HCT116 (cell line): ENCODE data around the gene NEB. TPM values are rescaled to one million over a fixed set of nuclear protein-coding genes. Genes with fewer than 3 reads are reported as not detected.

Experiments
- ATAC-seq: fragments of 200-7000 bp; cut with Tn5 transposase; 2 replicates; pipeline ENCODE4 v1.9.1; 2020; ENCODE audit warnings: mild to moderate bottlenecking, moderate library complexity
- BruUV-seq: library from RNA; stranded (reverse); fragments of 400-500 nt; replicated peaks from 2 replicates; lab custom pipeline; 2021; lab: Mats Ljungman, UMichigan
- CTCF ChIA-PET: fragments of 300-600 bp; sonication (Branson Sonifier 250); formaldehyde crosslinking; loops from one replicate; lab custom pipeline; 2021; ENCODE audit warnings: antibody characterized with exemption; lab: Charles Lee
- POLR2A ChIA-PET: fragments of 300-600, 350-600 bp; sonication (Branson Sonifier 250); formaldehyde crosslinking; loops from one replicate; lab custom pipeline; 2021; ENCODE audit warnings: antibody characterized with exemption; lab: Charles Lee
- RAD21 ChIA-PET, 2 experiments: fragments of 300-600 bp; sonication (Branson Sonifier 250); formaldehyde crosslinking; loops; one replicate each; lab custom pipeline; 2023; ENCODE audit warnings: low total read pairs in 2 of 2; ENCODE audit not compliant: uncharacterized antibody in 2 of 2, unreplicated experiment in 2 of 2, low non-redundant PET in 1 of 2; lab: Charles Lee
- DNase-seq: peaks from one replicate; pipeline ENCODE4 v3.0.0-alpha.2; 2010; ENCODE audit warnings: low read depth, low spot score
- H2AFZ ChIP-seq: fragments of 200-600 bp; shearing (Covaris generic), sonication (generic); 2 replicates; pipeline ENCODE4 v1.6.1; 2017; ENCODE audit warnings: low read depth, mixed run types, mixed read lengths, antibody characterized with exemption, low read length; ENCODE audit not compliant: poor library complexity, severe bottlenecking
- H3K27ac ChIP-seq: 2 replicates; pipeline ENCODE4 v1.5.1; 2012; ENCODE audit warnings: low read depth, low read length
- H3K27me3 ChIP-seq: fragments of 200-600 bp; sonication (generic); 2 replicates; pipeline ENCODE4 v1.6.1; 2016; ENCODE audit warnings: mixed run types, low read length, mixed read lengths; ENCODE audit not compliant: insufficient read depth
- H3K36me3 ChIP-seq, 2 experiments: fragments of 200-500 bp in 1 of 2; fragments of 200-600 bp in 1 of 2; sonication (Bioruptor generic) in 1 of 2; sonication (generic) in 1 of 2; 2 replicates each; pipeline versions ENCODE4 v1.5.1 to v1.6.1; 2014 to 2016; ENCODE audit warnings: low read length in 2 of 2, inconsistent platforms in 1 of 2, mixed read lengths in 1 of 2, mixed run types in 1 of 2; ENCODE audit not compliant: insufficient read depth in 2 of 2, control insufficient read depth in 1 of 2
- H3K4me1 ChIP-seq, 2 experiments: fragments of 200-600 bp in 1 of 2; sonication (generic) in 1 of 2; 2 replicates each; pipeline versions ENCODE4 v1.5.1 to v1.6.1; 2012 to 2017; ENCODE audit warnings: low read length in 2 of 2, inconsistent platforms in 1 of 2, mild to moderate bottlenecking in 1 of 2, mixed read lengths in 1 of 2, mixed run types in 1 of 2, moderate library complexity in 1 of 2; ENCODE audit not compliant: insufficient read depth in 2 of 2, control insufficient read depth in 1 of 2
- H3K4me2 ChIP-seq: fragments of 200-600 bp; sonication (generic); 2 replicates; pipeline ENCODE4 v1.6.1; 2017; ENCODE audit warnings: mixed run types, low read length, mixed read lengths
- H3K4me3 ChIP-seq, 2 experiments: fragments of 200-600 bp in 1 of 2; sonication (generic) in 1 of 2; replicated peaks in 1 of 2; 2 replicates each; pipeline ENCODE4 v1.5.1; 2011 to 2016; ENCODE audit warnings: low read length in 2 of 2, control low read depth in 1 of 2, low read depth in 1 of 2, mild to moderate bottlenecking in 1 of 2, mixed read lengths in 1 of 2, mixed run types in 1 of 2
- H3K79me2 ChIP-seq: fragments of 200-600 bp; sonication (generic); 2 replicates; pipeline ENCODE4 v1.6.1; 2017; ENCODE audit warnings: mild to moderate bottlenecking, mixed run types, low read length, moderate library complexity, mixed read lengths; ENCODE audit not compliant: insufficient read depth
- H3K9ac ChIP-seq: fragments of 200-600 bp; sonication (generic); 2 replicates; pipeline ENCODE4 v1.6.1; 2016; ENCODE audit warnings: low read length, mixed read lengths
- H3K9me2 ChIP-seq: fragments of 200-600 bp; sonication (generic), shearing (Covaris generic); 2 replicates; pipeline ENCODE4 v1.6.1; 2017; ENCODE audit warnings: mixed run types, mild to moderate bottlenecking, moderate library complexity; ENCODE audit not compliant: insufficient read depth
- H3K9me3 ChIP-seq, 2 experiments: fragments of 200-500 bp in 1 of 2; fragments of 200-600 bp in 1 of 2; sonication (Bioruptor generic) in 1 of 2; sonication (generic) in 1 of 2; 2 replicates each; pipeline ENCODE4 v1.6.1; 2014 to 2017; ENCODE audit warnings: low read length in 2 of 2, mixed read lengths in 2 of 2, inconsistent platforms in 1 of 2, low read depth in 1 of 2, mild to moderate bottlenecking in 1 of 2, mixed run types in 1 of 2, moderate library complexity in 1 of 2; ENCODE audit not compliant: control insufficient read depth in 1 of 2, insufficient read depth in 1 of 2
- H4K20me1 ChIP-seq: fragments of 200-600 bp; sonication (generic), shearing (Covaris generic); 2 replicates; pipeline ENCODE4 v1.6.1; 2017; ENCODE audit warnings: mixed run types, mild to moderate bottlenecking, moderate library complexity; ENCODE audit not compliant: insufficient read depth
- ELF1 ChIP-seq: IDR thresholded peaks from 2 replicates; pipeline ENCODE4 v1.6.1; 2012; ENCODE audit warnings: low read depth, borderline replicate concordance
- EZH2phosphoT487 ChIP-seq: fragments of 200-600 bp; IDR thresholded peaks from 2 replicates; pipeline ENCODE4 v1.6.1; 2018; ENCODE audit warnings: antibody characterized with exemption, borderline replicate concordance
- POLR2A ChIP-seq: IDR thresholded peaks from 2 replicates; pipeline ENCODE4 v1.7.0; 2011; ENCODE audit warnings: borderline replicate concordance; ENCODE audit not compliant: insufficient read depth, insufficient read length; ENCODE audit errors: extremely low read depth
- POLR2AphosphoS5 ChIP-seq: IDR thresholded peaks from 2 replicates; pipeline ENCODE4 v1.6.1; 2011; ENCODE audit warnings: mild to moderate bottlenecking, low read depth, low read length, moderate library complexity
- SIN3A ChIP-seq: IDR thresholded peaks from 2 replicates; pipeline ENCODE4 v1.6.1; 2012; ENCODE audit warnings: low read depth
- SP1 ChIP-seq: IDR thresholded peaks from 2 replicates; pipeline ENCODE4 v1.6.1; 2012; ENCODE audit warnings: low read depth
- SRF ChIP-seq: IDR thresholded peaks from 2 replicates; pipeline ENCODE4 v1.6.1; 2012; ENCODE audit warnings: low read depth
- TCF7L2 ChIP-seq: IDR thresholded peaks from 2 replicates; pipeline ENCODE4 v1.7.0; 2011; ENCODE audit warnings: borderline replicate concordance, inconsistent platforms; ENCODE audit not compliant: insufficient read depth, insufficient read length; ENCODE audit errors: extremely low read depth
- ZFX ChIP-seq: fragments of 450-650 bp; IDR thresholded peaks from 2 replicates; pipeline ENCODE4 v1.6.1; 2017
- ZNF274 ChIP-seq: fragments of 200-500 bp; sonication (Bioruptor generic); IDR thresholded peaks from 2 replicates; pipeline ENCODE4 v1.6.1; 2014; ENCODE audit warnings: mild to moderate bottlenecking, low read depth, low read length, inconsistent platforms
- intact Hi-C: fragments of 100-400 bp; cut with micrococcal nuclease; formaldehyde crosslinking; loops from 2 replicates; pipeline ENCODE4 v1.10.0; 2022
- total RNA-seq: library from RNA; stranded (reverse); gene quantifications from one replicate; pipeline ENCODE4 v1.2.1, GENCODE V29; 2021; ENCODE audit not compliant: unreplicated experiment
- TF ChIP-seq, protein P1 (sequence below): IDR thresholded peaks from 2 replicates; pipeline ENCODE4 v1.6.1; 2011; ENCODE audit warnings: mild to moderate bottlenecking, low read length, moderate library complexity; ENCODE audit not compliant: insufficient replicate concordance; ENCODE audit errors: extremely low read depth
- TF ChIP-seq, protein P2 (sequence below), 3 experiments: fragments of 200-600 bp in 1 of 3; sonication (generic) in 1 of 3; IDR thresholded peaks in 2 of 3; conservative IDR thresholded peaks in 1 of 3; 2 replicates each; pipeline ENCODE4 v1.5.1; 2012 to 2017; ENCODE audit warnings: low read depth in 2 of 3, low read length in 2 of 3, antibody characterized with exemption in 1 of 3, borderline replicate concordance in 1 of 3, control low read depth in 1 of 3, mild to moderate bottlenecking in 1 of 3, mixed read lengths in 1 of 3, mixed run types in 1 of 3, moderate library complexity in 1 of 3; ENCODE audit not compliant: insufficient read depth in 1 of 3
- TF ChIP-seq, protein P3 (sequence below): IDR thresholded peaks from 2 replicates; pipeline ENCODE4 v1.6.1; 2012
- TF ChIP-seq, protein P4 (sequence below): IDR thresholded peaks from 2 replicates; pipeline ENCODE4 v1.6.1; 2012

The NEB gene
- total RNA-seq, 1 experiment from 2014 or later, result 0.34 TPM

DNA sequence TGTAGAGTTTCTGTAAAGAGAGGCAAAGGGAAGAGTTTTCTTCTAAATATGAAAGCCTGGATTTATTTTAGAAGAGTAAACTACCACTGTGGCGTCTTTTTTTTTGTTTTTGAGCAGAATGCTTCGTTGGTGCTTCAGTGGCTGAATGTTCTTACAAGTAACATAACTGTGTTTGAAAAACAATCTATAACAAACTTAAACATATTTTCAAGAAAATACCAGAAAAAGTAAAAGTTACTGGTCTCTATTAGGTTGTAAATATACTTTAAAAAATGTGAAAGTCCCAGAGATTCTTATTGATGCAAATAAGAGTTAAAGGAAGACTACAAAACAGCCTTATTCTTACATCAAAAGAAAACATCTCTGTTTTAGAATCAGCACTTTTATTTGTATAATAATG is 76.2 kb downstream of the NEB start:
- H4K20me1 ChIP-seq, result no peaks in the 10 kb centered on the region
- TF ChIP-seq POLR2A (no peak), POLR2AphosphoS5 (no peak), ZNF274 (no peak), SIN3A (no peak), SRF (no peak)
- TF ChIP-seq, protein P1, sequence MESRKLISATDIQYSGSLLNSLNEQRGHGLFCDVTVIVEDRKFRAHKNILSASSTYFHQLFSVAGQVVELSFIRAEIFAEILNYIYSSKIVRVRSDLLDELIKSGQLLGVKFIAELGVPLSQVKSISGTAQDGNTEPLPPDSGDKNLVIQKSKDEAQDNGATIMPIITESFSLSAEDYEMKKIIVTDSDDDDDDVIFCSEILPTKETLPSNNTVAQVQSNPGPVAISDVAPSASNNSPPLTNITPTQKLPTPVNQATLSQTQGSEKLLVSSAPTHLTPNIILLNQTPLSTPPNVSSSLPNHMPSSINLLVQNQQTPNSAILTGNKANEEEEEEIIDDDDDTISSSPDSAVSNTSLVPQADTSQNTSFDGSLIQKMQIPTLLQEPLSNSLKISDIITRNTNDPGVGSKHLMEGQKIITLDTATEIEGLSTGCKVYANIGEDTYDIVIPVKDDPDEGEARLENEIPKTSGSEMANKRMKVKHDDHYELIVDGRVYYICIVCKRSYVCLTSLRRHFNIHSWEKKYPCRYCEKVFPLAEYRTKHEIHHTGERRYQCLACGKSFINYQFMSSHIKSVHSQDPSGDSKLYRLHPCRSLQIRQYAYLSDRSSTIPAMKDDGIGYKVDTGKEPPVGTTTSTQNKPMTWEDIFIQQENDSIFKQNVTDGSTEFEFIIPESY, result no peak
- H3K27ac ChIP-seq, result no peak overlapping the region
- ChIA-PET POLR2A (no interaction called here), CTCF (interaction anchor here (1.0 kb wide), 1 partner anchor 51 kb away, joined by 3 read pairs; no protein-coding TSS in a partner anchor), RAD21 (no interaction called here)
- H3K36me3 ChIP-seq, result no peaks in the 10 kb centered on the region
- no peaks in the 10 kb centered on the region for H3K9me3 ChIP-seq
- no peak for ATAC-seq
- H3K79me2 ChIP-seq, result no peaks in the 10 kb centered on the region
- intact Hi-C loops, result no loop called here
- BruUV-seq, result no TSS peak
- no peak overlapping the region for H3K9ac ChIP-seq
- H3K4me1 ChIP-seq, result no peaks in the 10 kb centered on the region
- H3K4me2 ChIP-seq, result no peak overlapping the region
- no peak overlapping the region for H2AFZ ChIP-seq
- no peaks in the 10 kb centered on the region for H3K9me2 ChIP-seq
- no peak overlapping the region for H3K4me3 ChIP-seq
- no peaks in the 10 kb centered on the region for H3K27me3 ChIP-seq
- no peak for DNase-seq

DNA sequence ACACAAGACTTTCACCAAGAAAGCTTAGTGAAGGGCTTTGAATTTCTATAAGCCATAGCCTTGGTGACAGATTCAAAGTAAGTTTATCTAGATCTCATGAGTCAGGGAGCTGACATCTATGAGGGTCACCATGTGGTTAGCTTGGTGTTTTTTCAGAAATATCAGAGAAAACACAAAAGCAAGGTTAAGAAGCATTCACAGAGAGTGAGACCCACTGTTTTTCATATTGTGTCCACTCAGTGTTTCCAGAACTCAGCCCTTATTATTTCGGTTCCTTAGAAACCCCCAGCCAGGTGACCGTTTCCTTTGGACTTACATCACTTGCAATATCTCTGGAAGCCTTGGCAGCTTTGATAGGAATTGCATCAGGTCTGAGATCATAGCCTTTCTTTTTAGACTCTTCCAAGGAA is 76.6 kb downstream of the NEB start:
- Histone ChIP-seq H2AFZ (no peak overlapping the region), H3K36me3 (no peaks in the 10 kb centered on the region), H3K4me3 (no peak overlapping the region), H3K9me2 (no peaks in the 10 kb centered on the region), H3K27ac (no peak overlapping the region), H3K4me2 (no peak overlapping the region), H3K79me2 (no peaks in the 10 kb centered on the region), H4K20me1 (no peaks in the 10 kb centered on the region), H3K9ac (no peak overlapping the region), H3K4me1 (no peaks in the 10 kb centered on the region), H3K27me3 (no peaks in the 10 kb centered on the region), H3K9me3 (no peaks in the 10 kb centered on the region)
- POLR2A ChIA-PET, result no interaction called here
- DNase-seq, result no peak
- BruUV-seq, result no TSS peak
- intact Hi-C loops, result no loop called here
- CTCF ChIA-PET, result interaction anchor here (1.0 kb wide), 1 partner anchor 52 kb away, joined by 3 read pairs; no protein-coding TSS in a partner anchor
- RAD21 ChIA-PET, result no interaction called here
- no peak for ATAC-seq
- TF ChIP-seq ELF1, result no peak
- TF ChIP-seq, protein P1, result no peak
- no peak for TF ChIP-seq POLR2A
- no peak for TF ChIP-seq EZH2phosphoT487
- TF ChIP-seq, protein P2, sequence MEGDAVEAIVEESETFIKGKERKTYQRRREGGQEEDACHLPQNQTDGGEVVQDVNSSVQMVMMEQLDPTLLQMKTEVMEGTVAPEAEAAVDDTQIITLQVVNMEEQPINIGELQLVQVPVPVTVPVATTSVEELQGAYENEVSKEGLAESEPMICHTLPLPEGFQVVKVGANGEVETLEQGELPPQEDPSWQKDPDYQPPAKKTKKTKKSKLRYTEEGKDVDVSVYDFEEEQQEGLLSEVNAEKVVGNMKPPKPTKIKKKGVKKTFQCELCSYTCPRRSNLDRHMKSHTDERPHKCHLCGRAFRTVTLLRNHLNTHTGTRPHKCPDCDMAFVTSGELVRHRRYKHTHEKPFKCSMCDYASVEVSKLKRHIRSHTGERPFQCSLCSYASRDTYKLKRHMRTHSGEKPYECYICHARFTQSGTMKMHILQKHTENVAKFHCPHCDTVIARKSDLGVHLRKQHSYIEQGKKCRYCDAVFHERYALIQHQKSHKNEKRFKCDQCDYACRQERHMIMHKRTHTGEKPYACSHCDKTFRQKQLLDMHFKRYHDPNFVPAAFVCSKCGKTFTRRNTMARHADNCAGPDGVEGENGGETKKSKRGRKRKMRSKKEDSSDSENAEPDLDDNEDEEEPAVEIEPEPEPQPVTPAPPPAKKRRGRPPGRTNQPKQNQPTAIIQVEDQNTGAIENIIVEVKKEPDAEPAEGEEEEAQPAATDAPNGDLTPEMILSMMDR (IDR thresholded peaks at IDR 0.05 in 2 of 3, conservative IDR thresholded peaks at IDR 0.05 in 1 of 3; ENCODE audit: borderline replicate concordance in 1 of 3, insufficient read depth in 1 of 3, low read depth in 2 of 3, low read length in 2 of 3), result no peak
- no peak for TF ChIP-seq ZFX
- TF ChIP-seq SP1, result no peak
- no peak for TF ChIP-seq SRF
- no peak for TF ChIP-seq TCF7L2
- TF ChIP-seq, protein P3, sequence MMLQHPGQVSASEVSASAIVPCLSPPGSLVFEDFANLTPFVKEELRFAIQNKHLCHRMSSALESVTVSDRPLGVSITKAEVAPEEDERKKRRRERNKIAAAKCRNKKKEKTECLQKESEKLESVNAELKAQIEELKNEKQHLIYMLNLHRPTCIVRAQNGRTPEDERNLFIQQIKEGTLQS, result no peak
- TF ChIP-seq, protein P4, sequence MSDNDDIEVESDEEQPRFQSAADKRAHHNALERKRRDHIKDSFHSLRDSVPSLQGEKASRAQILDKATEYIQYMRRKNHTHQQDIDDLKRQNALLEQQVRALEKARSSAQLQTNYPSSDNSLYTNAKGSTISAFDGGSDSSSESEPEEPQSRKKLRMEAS, result no peak
